Measurements from ENCODE around the gene HDAC4. TPM values are rescaled to one million over a fixed set of nuclear protein-coding genes. Genes with fewer than 3 reads are reported as not detected.

The HDAC4 gene
- total RNA-seq, 1 experiment from 2014 or later: 5.5 TPM

- DNase-seq (ENCODE audit: low read depth): peak; percentile 56
Observed at GRCh38 chr2:239429473-239430350, 28.9 kb upstream of the HDAC4 start.

DNA sequence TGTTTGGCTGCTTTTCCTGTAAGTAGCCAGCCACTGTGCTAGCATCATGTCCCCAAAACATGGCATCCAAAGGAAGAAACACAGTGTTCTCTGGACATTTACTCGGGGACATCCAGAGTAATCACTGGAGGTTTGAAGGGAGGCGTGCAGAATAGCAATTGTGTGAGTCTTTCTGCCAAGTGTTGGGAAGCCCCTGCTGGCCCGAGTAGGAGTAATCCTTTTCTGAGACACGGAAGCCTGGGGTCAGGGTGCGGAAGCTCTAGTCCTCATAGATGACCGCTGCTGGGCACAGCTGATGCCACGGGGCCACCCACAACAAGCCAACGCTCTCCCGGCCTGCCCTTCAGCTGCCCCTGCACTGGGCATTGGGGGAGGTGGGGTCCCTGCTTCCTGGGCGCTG is 24.8 kb upstream of the HDAC4 start:
- DNase-seq (ENCODE audit: low read depth): peak; percentile 77

DNA sequence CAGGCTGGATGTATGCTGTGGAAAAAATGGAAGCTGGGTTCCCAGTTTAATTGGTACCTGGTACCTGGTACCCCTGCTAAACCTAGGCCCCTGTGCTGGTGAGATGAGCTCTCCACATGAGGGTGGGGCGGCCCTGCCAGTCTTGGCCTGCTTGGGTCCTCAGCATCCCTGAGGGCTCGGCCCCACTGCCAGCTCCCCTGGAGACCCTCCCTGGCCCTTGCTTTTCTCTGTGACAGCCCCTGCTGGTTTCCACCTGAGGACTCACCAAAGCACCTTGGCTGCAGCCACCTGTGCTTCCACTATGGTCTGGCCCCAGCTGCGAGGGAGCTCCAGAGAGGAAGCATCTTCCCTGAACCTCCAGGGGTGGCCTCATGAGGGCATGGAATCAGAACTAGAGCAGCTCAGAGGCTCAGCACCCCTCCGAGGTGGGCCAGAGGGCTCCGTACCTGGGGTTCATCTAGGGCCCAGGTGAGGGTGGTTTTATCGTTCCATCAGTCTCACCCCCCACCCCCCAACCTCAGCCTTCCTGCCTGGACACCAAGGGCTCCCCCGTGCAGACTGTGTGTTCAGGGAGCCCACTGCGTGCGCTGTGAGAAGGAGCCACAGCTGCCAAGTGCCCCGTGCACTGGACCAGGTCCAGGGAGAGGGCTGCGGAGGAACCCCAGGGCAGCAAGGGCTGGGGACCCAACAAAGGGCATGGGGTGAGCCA is 23.7 kb upstream of the HDAC4 start:
- no peak for DNase-seq (ENCODE audit: low read depth)

DNA sequence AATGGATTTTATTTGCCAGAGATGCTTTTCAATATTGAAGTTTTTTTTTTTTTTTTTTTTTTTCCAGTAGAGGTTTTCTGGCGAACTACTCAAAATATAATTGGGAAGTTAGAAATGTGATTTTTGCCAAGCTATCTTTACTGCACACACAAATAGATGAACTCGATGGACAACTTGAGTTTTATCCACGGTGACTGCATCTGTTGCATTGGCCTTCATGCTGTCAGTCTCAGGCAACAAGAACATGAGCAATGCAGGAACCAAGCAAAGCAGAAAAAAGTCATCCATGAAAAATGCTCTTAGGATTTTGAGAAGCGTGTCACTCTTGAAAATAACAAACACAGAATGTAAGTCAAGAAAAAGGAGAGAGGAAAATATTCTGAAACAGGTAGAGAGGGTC is 22.7 kb upstream of the HDAC4 start:
- no peak for DNase-seq (ENCODE audit: low read depth)

DNA sequence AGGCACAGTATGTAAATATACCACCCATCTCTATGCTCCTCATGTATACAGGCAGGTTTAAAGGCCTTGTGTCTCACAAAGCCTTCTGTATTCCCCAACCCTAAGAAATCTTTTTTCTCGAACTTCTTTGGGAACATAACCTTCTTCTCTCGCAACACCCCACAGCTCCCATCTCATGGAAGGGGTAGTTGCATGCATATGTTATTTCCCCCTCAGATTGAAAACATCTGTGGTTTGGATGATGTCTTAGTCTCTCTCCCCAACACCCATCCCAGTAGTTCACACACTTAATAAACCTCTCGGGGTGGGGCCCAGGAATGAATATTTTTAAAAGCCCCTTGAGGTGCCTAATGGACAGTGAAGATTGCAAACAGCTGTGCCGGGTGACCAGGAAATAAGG is 21.0 kb upstream of the HDAC4 start:
- DNase-seq (ENCODE audit: low read depth): no peak

DNA sequence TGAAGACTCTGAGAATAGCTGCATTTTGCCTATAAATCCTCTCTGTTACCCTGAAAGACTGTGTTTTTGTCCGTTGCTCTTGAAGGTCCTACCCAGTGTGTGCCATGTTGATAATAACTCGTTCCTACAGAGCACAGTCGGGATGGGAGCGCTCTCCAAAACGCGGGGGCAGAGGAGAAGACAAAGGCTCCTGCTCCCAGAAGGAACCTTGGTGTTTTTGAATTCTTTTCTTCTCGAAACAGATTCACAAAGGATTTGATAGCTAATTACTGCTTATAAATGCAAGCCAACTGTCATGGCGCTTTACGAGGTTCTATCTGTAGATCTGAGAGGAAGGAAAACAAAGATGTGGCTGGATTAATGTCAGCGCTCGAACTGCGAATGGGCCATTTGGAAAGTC is 19.3 kb upstream of the HDAC4 start:
- DNase-seq (ENCODE audit: low read depth): no peak

GRCh38 chr2:239418918-239419317 is 18.1 kb upstream of the HDAC4 start:
- no peak for DNase-seq (ENCODE audit: low read depth)

DNA sequence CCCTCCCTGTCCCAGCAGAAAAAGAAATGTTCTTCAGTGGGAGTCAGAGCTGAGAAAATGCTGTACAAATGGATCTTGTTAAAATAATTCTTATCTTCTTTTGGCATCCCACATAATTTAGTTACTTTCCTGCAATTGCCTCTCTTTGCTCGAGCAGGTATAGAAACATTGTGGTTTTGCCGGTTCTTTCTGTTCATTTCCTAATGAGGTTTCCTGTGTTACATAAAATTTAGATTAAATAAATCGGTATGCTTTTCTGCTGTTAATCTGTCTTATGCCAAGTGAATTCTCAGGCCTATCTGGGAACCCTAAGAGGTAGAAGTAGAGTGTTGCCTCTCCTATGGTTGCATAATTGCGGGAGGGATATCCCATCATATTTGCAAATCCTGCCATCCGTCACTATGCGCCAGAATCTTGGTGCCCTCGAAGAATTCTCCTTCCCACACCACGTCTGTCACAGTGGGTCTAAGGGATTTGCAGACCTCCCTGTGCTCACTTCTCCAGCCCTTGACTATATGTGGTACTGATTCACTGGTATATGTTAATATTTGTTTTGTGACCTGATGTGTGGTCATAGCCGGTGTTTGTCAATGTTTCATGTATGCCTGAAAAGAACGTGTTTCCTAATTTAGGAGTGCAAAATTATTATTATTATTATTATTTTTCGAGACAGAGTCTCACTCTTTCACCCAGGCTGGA is 12.2 kb upstream of the HDAC4 start:
- DNase-seq (ENCODE audit: low read depth): no peak

DNA sequence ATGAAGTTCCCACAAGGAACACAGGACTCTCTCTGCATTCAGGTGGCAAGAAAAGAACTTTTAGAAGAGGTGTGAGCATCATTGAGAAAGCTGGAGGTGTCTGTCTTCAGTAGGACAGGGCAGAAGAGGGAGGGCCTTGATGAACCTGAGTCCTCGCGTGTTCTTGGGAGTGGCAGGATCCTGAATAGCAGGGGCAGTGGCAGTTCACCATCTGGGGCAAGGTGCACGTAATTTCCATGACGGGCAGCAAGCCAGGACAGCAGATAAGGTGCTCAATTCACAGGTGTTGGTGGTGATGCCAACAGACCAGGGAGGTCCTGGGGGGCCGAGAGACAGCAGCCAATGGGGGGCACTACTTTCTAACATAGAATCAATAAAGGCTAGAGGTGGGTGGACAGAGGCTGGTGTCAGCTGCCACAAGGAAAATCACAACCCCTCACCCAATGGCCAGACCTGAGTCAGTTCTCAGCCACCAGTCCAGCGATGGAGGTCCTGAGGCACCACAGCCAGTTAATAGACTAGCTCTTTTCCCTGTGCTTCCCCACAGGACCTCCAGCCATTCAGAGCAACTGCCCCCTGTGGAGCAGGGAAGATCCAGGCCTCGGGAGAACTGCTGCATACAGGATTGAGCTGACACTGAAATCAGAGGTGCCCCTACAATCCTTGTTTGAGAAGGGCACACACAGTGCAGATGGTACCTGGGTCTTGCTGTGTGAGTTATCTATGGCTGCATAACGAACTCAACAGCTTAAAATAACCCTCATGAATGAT is 10.9 kb upstream of the HDAC4 start:
- no peak for DNase-seq (ENCODE audit: low read depth)

GRCh38 chr2:239411117-239411516 is 10.3 kb upstream of the HDAC4 start:
- no peak for DNase-seq (ENCODE audit: low read depth)

DNA sequence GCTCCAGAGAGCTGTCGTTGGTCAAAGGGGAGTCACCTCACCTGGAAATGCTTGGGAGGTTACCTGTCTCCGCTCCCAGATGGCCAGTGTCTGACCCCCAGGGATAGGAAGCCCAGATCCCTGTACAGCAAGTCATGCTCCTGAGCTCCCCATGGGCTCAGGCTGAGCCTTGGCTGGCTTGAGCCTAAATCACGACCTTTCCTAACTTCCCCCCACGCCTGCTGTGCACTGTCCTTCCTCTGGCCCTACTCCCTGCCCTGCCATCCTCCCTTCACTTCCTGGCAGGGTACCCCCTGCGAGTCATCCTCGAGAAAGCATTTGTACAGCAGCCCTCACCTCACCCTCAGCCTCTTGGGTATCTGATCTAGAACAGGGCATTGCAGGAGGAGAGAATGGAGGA is 9.2 kb upstream of the HDAC4 start:
- DNase-seq (ENCODE audit: low read depth): no peak

DNA sequence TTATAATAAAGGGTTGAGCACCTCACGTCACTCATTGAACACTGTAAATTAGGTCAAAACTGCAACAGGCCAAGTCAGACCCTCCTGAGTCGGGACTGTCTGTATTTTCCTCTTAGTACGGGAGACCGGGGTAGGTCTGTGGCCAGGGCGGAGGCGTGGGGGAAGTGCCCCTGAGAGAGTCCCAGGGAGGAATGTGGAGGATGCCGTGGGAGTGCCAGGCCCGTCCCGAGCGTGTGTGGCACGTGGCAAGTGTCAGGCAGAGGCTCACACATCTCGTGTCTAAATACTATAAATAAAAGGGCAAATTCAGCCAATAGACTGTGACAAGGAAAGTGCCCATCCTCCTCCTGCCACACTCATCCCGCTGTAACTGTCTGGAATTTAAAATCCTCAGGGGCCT is 6.3 kb upstream of the HDAC4 start:
- no peak for DNase-seq (ENCODE audit: low read depth)

DNA sequence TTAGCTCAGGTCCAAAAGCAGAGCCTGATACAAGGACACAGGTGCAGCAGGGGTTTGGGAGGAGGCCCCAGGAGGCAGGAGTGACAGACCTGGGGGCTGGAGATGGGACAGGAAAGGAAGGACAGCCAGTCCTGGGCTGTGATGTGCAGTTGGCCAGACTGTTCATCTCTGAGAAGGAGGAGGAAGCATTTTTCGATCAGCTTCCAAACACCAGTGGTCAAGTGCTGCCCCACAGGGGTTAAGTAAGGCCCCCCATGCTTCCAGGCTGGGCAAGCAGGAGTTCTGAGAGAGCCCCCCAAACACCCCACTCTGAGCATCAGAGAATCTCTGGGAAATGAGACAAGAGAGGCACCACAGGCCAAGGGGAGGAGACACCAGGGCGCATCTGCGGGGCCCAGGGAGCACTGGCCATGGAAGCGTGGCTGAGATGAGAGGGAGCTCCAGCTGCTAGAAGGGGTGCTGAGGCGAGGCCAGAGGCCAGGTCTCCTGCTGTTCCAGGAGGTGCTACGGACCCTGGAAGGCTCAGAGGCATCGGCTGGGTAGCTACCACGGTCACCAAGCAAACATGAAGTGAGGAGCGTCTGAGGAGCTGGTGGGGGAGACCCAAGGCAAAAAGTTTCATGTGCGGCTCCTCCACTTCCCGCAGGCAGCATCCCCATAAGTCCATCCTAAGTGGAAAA is 5.6 kb upstream of the HDAC4 start:
- no peak for DNase-seq (ENCODE audit: low read depth)

GRCh38 chr2:239405071-239405470 is 4.3 kb upstream of the HDAC4 start:
- no peak for DNase-seq (ENCODE audit: low read depth)

GRCh38 chr2:239402666-239403065 is 1.8 kb upstream of the HDAC4 start:
- DNase-seq (ENCODE audit: low read depth): no peak

DNA sequence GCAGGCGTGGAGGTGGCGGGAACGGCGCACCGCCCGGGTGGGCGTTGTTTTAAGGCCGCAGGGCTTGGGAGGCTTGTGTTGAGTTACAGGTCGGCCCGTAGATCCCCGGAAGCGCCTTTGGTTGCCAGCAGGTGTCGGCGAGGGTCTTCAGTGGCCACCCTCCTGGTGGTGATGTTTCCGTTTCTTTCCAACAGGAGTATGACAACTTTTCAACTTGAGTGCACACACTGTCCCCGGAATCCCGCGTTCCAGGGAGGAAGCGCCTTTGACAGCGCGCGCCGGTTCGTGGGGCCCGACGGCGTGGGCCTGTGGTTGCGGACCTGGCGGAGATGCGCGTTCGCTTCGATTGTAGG is 1.0 kb upstream of the HDAC4 start:
- peak; percentile 59 for DNase-seq (ENCODE audit: low read depth)

GRCh38 chr2:239401067-239401880 is 454 bp upstream of the HDAC4 start:
- peak; percentile 98 for DNase-seq (ENCODE audit: low read depth)

DNA sequence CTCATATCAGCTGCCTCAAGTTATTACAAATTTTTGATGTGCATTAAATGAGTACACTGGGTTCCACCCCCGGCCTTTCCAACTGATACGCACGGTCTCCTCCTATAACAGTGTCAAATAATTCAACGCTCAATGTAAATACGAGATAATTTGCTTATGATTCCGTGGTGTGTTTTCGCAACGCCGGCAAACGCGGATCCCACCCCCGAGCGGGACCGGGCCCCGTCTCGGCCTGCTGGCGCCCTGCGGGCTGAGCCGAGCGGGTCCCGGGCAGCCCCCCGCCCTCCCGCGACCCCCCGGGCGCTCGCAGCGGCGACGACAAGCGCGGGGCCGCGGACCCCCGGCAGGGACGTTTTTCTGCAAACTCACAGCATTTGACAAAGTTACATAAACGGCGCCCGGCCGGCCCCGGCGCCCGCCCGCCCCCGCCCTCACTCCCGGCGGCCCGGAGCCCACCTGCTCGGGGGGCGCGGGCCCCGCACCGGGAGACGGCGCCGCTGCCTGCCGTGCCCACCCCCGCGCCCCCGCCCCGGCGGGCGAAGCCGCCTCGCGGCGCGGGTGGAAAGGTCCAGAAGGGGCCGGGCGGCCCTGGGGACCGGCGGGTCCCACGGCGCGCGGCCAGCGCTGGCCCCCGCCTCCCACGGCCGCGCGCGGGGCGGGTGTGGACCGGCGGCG is 762 bp downstream of the HDAC4 start:
- DNase-seq (ENCODE audit: low read depth): no peak

DNA sequence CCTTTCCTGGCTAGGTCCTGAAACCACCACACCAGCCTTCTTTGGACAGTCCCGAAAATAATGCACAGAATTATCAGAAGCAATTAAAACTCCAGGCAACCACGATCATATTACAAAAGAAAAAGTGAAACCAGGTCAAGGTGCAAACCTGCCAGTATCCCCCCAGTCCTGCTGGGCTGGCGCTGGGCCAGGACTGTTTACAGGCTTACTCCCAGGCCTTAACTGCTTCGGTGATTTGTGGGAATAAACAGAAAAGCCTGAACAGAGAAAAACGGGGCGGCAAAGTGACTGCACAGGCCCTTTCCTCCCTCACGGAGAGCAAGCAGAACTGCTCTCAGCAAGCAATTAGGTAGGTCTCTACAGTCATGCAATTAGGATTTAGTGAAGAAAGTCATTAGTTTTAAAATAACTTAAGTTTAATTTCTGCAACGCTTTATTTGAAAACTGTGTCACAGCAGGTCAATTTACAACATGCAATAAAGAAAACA is 1.3 kb downstream of the HDAC4 start:
- peak; percentile 28 for DNase-seq (ENCODE audit: low read depth)

GRCh38 chr2:239398521-239398921 is 2.3 kb downstream of the HDAC4 start:
- peak; percentile 17 for DNase-seq (ENCODE audit: low read depth)
